ENCODE data around the gene XKR3.
"Not testable (repeated sequence)": the region's sequence is repeated elsewhere in the genome, so short reads cannot be mapped to it uniquely, and the experiment has no call there.

XKR3 gene

GRCh38 chr22:16824716-16825687, at the start of gene XKR3:
Gene XKR3, minus strand, starts transcription at chr22:16825411. Its CDS starts 17,338 bp downstream, at chr22:16808073.
- Histone ChIP-seq H3K27me3 (no peaks in the 10 kb centered on the region), H3K9me3 (replicated peaks in 1 of 11) (no peaks in the 10 kb centered on the region), H3K36me3 (no peaks in the 10 kb centered on the region), H3K4me1 (peaks cover 14 to 23% (median 15%) of the 10 kb centered on the region in 10 experiments), H3K4me2 (peak within 1 kb of the TSS; percentile 49 to 86 (median 64)), H3K9ac (peak within 1 kb of the TSS in 3 of 11 experiments; percentile 6 to 37 (median 12); a peak in 3 of 22 replicates), H3K27ac (peak within 1 kb of the TSS; percentile 49 to 73 (median 59)), H3K4me3 (peak within 1 kb of the TSS in 4 of 10 experiments; percentile 6 to 34 (median 7); a peak in 6 of 20 replicates), H4K20me1 (no peaks in the 10 kb centered on the region)
- TF ChIP-seq Cebpa-rat (IDR thresholded peaks at IDR 0.05), result no peak

- not testable (repeated sequence) for H3K4me2 ChIP-seq; H3K36me3 ChIP-seq; H3K9ac ChIP-seq; H3K9me3 ChIP-seq (replicated peaks in 1 of 11); H3K4me3 ChIP-seq; H3K27ac ChIP-seq; H3K27me3 ChIP-seq; H3K4me1 ChIP-seq; H4K20me1 ChIP-seq
Measured at GRCh38 chr22:16869640-16870039, 44.4 kb upstream of the XKR3 start.

DNA sequence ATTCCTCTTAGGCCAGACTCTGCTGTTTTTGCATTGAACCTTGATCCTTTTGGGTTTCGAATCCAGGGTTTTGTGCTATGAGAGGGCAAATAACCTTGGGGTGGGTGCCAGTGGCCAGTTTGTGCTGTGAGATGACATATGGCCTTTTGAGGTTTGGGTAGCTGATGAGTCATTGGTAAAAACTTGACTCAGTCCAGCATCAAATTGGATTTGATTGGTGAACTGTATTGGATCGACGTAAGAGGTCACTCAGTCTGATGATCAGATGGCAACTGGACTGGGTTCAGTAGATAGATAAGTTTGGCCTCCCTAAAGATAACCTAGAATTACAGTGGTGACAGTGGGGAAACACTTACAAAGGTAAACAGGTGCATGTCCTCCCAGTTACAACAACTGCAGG, 41.0 kb upstream of the XKR3 start:
- no peak overlapping the region for H3K4me2 ChIP-seq
- H3K4me3 ChIP-seq, result no peak overlapping the region
- no peak for TF ChIP-seq Cebpa-rat (IDR thresholded peaks at IDR 0.05)
- peaks cover 0 to 3% (median 0%) of the 10 kb centered on the region in 10 experiments; a peak in 1 of 20 replicates for H3K4me1 ChIP-seq
- no peaks in the 10 kb centered on the region for H4K20me1 ChIP-seq
- H3K9ac ChIP-seq, result no peak overlapping the region
- H3K36me3 ChIP-seq, result no peaks in the 10 kb centered on the region
- peaks cover 0 to 6% (median 0%) of the 10 kb centered on the region in 11 experiments; a peak in 4 of 22 replicates for H3K9me3 ChIP-seq (replicated peaks in 1 of 11)
- no peak overlapping the region for H3K27ac ChIP-seq
- no peaks in the 10 kb centered on the region for H3K27me3 ChIP-seq

- H3K27ac ChIP-seq; H3K4me2 ChIP-seq; H3K4me3 ChIP-seq; H3K36me3 ChIP-seq; H4K20me1 ChIP-seq; H3K9me3 ChIP-seq (replicated peaks in 1 of 11); H3K9ac ChIP-seq; H3K27me3 ChIP-seq: not testable (repeated sequence)
- peaks cover 0 to 11% (median 0%) of the 10 kb centered on the region in 10 experiments; a peak in 3 of 20 replicates for H3K4me1 ChIP-seq
Measured at GRCh38 chr22:16856851-16857250, 31.6 kb upstream of the XKR3 start.

- no peak overlapping the region; a peak in 1 of 22 replicates for H3K27ac ChIP-seq
- H3K4me1 ChIP-seq, result peaks cover 0 to 11% (median 0%) of the 10 kb centered on the region in 10 experiments; a peak in 3 of 20 replicates
- H3K27me3 ChIP-seq, result no peaks in the 10 kb centered on the region
- no peaks in the 10 kb centered on the region for H3K36me3 ChIP-seq
- no peaks in the 10 kb centered on the region for H3K9me3 ChIP-seq (replicated peaks in 1 of 11)
- H3K4me2 ChIP-seq, result peak overlapping the region in 1 of 11 experiments; percentile 38; a peak in 1 of 22 replicates
- no peak for TF ChIP-seq Cebpa-rat (IDR thresholded peaks at IDR 0.05)
- no peaks in the 10 kb centered on the region for H4K20me1 ChIP-seq
- H3K4me3 ChIP-seq, result no peak overlapping the region
- H3K9ac ChIP-seq, result no peak overlapping the region
Measured at GRCh38 chr22:16854631-16855030, 29.4 kb upstream of the XKR3 start.

DNA sequence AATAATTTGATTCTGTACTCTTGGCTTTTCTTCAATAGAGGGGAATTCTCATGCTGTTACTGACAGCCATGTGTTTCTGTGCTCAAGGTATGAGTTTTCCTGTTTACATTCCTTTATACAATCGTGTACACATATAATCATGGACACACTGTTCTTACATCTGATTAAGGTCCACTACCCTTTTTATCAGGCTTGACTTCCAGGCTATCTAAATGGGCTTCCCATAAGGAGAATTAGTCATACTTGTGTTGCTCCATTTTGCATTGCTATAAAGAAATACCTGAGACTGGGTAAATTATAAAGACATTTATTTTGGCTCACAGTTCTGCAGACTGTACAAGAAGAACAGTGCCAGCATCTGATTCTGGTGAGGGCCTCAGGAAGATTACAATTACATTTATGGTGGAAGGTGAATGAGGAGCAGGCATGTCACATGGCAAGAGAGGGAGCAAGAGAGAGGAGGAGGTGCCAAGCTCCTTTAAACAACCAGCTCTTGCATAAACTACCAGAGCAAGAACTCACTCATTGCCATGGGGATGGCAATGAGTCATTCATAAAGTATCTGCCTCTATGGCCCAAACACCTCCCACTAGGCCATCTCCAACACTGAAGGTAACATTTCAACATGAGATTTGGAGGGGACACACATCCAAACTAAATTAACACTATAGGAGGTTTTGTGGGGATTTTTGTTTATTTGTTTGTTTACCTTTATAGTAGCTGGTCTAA, 26.2 kb upstream of the XKR3 start:
- peaks cover 0 to 25% (median 0%) of the 10 kb centered on the region in 10 experiments; a peak in 7 of 20 replicates for H3K4me1 ChIP-seq
- H3K4me3 ChIP-seq; H3K27ac ChIP-seq; H3K9ac ChIP-seq; H3K4me2 ChIP-seq; H3K9me3 ChIP-seq (replicated peaks in 1 of 11); H4K20me1 ChIP-seq; H3K27me3 ChIP-seq; H3K36me3 ChIP-seq: not testable (repeated sequence)

DNA sequence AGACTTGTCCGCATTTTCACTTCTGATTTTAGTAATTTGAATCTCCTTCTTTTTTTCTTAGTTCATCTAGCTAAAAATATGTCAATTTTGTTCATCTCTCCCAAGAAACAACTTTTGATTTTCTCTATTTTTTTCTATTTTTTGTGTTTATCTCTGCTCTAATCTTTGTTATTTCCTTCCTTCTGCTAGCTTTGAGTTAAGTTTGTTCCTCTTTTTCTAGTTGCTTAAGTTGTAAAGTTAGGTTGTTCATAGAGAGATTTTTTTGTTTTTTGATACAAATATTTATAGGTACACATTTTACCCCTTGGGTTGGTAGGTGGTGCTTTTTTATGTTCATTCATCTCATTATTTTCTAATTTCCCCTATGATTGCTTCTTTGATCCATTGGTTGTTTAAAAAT, 22.1 kb upstream of the XKR3 start:
- TF ChIP-seq Cebpa-rat (IDR thresholded peaks at IDR 0.05), result no peak

GRCh38 chr22:16845881-16846280, 20.7 kb upstream of the XKR3 start:
- no peak for TF ChIP-seq Cebpa-rat (IDR thresholded peaks at IDR 0.05)
- H4K20me1 ChIP-seq, result no peaks in the 10 kb centered on the region
- H3K9me3 ChIP-seq (replicated peaks in 1 of 11), result peaks cover 18 to 26% (median 21%) of the 10 kb centered on the region in 11 experiments
- H3K27me3 ChIP-seq, result no peaks in the 10 kb centered on the region
- no peak overlapping the region for H3K27ac ChIP-seq
- no peak overlapping the region for H3K4me3 ChIP-seq
- peaks cover 0 to 15% (median 0%) of the 10 kb centered on the region in 10 experiments; a peak in 7 of 20 replicates for H3K4me1 ChIP-seq
- H3K36me3 ChIP-seq, result no peaks in the 10 kb centered on the region
- H3K4me2 ChIP-seq, result no peak overlapping the region
- no peak overlapping the region for H3K9ac ChIP-seq

More for the DNA sequence above, 22.1 kb upstream of the XKR3 start:
- H3K36me3 ChIP-seq, result no peaks in the 10 kb centered on the region
- peak overlapping the region in 3 of 11 experiments; percentile 22 to 53 (median 48); a peak in 6 of 22 replicates for H3K4me2 ChIP-seq
- H3K9me3 ChIP-seq (replicated peaks in 1 of 11), result peaks cover 18 to 26% (median 21%) of the 10 kb centered on the region in 11 experiments
- no peak overlapping the region for H3K4me3 ChIP-seq
- H3K4me1 ChIP-seq, result peaks cover 0 to 15% (median 0%) of the 10 kb centered on the region in 10 experiments; a peak in 7 of 20 replicates
- H3K27ac ChIP-seq, result peak overlapping the region in 2 of 11 experiments; percentile 17 to 31; a peak in 3 of 22 replicates
- H3K9ac ChIP-seq, result no peak overlapping the region
- H4K20me1 ChIP-seq, result no peaks in the 10 kb centered on the region
- H3K27me3 ChIP-seq, result no peaks in the 10 kb centered on the region

DNA sequence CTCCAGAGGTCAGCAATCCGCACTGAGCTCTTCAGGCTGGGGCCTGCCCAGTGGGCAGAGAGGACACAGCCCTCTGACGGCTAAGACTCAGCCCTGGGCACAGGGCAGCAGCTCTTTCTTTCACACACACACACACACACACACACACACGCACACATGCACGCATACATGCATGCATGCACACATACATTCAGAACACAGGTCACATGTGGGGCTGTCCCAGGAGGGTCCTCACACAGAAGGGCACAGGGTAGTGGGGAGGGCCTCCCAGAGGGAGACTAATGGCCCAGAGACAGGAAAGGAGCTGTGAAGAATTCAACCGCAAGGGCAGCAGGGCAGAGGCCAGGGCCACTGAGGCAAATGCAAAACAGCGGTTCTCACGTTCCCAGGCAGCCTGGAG, 20.3 kb upstream of the XKR3 start:
- Histone ChIP-seq H3K27ac (no peak overlapping the region), H3K9me3 (replicated peaks in 1 of 11) (peaks cover 18 to 26% (median 21%) of the 10 kb centered on the region in 11 experiments), H3K4me2 (no peak overlapping the region), H3K4me3 (no peak overlapping the region), H3K36me3 (no peaks in the 10 kb centered on the region), H4K20me1 (no peaks in the 10 kb centered on the region), H3K4me1 (peaks cover 0 to 15% (median 0%) of the 10 kb centered on the region in 10 experiments; a peak in 7 of 20 replicates), H3K9ac (no peak overlapping the region), H3K27me3 (no peaks in the 10 kb centered on the region)
- TF ChIP-seq Cebpa-rat (IDR thresholded peaks at IDR 0.05), result no peak
